ENCODE data around the gene PPP4R4. TPM values are rescaled to one million over a fixed set of nuclear protein-coding genes. Genes with fewer than 3 reads are reported as not detected.
A peak's percentile ranks its signal among the peaks of the same experiment; 100 is the strongest.

PPP4R4 gene
- total and polyA plus RNA-seq, 12 donors: 0.08 to 6.2 (median 0.55) TPM

- H3K27ac ChIP-seq: no peak overlapping the region
- no peaks in the 10 kb centered on the region for H3K27me3 ChIP-seq
- no peaks in the 10 kb centered on the region for H3K9me3 ChIP-seq (replicated peaks in 1 of 3)
- DNase-seq: no peak
- 65 to 76% (median 70%) methylated on average over 6 of the region's 6 CpGs for whole genome bisulfite sequencing, 4 donors
- intact Hi-C loops (cut with DNase I): no loop called here
- H3K36me3 ChIP-seq (replicated peaks in 1 of 2): no peaks in the 10 kb centered on the region
- no peak for TF ChIP-seq POLR2A (IDR thresholded peaks at IDR 0.05)
- no peak for TF ChIP-seq CTCF (IDR thresholded peaks at IDR 0.05)
- H3K4me1 ChIP-seq (replicated peaks in 1 of 2): peaks cover 0 to 9% of the 10 kb centered on the region in 2 donors
- no peak overlapping the region for H3K4me3 ChIP-seq
These were observed 4.0 kb upstream of the PPP4R4 start for GRCh38 chr14:94170136-94170535.

- WGBS, 4 donors: 40 to 56% (median 43%) methylated on average over 3 of the region's 3 CpGs
- Histone ChIP-seq H3K4me3 (no peak overlapping the region), H3K27me3 (peaks cover 5% of the 10 kb centered on the region), H3K27ac (no peak overlapping the region), H3K36me3 (replicated peaks in 1 of 2) (no peaks in the 10 kb centered on the region), H3K4me1 (replicated peaks in 1 of 2) (peaks cover 0 to 15% of the 10 kb centered on the region in 2 donors), H3K9me3 (replicated peaks in 1 of 3) (no peaks in the 10 kb centered on the region)
- intact Hi-C loops (cut with DNase I): no loop called here
- peak in 1 of 7 donors; percentile 51 for DNase-seq
- TF ChIP-seq CTCF (IDR thresholded peaks at IDR 0.05) (no peak), POLR2A (IDR thresholded peaks at IDR 0.05) (no peak)
These were observed 2.9 kb upstream of the PPP4R4 start for GRCh38 chr14:94171208-94171607.

GRCh38 chr14:94172545-94172944 is 1.6 kb upstream of the PPP4R4 start:
- DNase-seq: no peak
- Histone ChIP-seq H3K27me3 (peaks cover 9% of the 10 kb centered on the region), H3K4me1 (replicated peaks in 1 of 2) (peaks cover 0 to 15% of the 10 kb centered on the region in 2 donors), H3K4me3 (no peak overlapping the region), H3K36me3 (replicated peaks in 1 of 2) (no peaks in the 10 kb centered on the region), H3K9me3 (replicated peaks in 1 of 3) (no peaks in the 10 kb centered on the region), H3K27ac (no peak overlapping the region)
- 87 to 89% (median 87%) methylated on average over 5 of the region's 5 CpGs for WGBS, 4 donors
- intact Hi-C loops (cut with DNase I): no loop called here
- TF ChIP-seq CTCF (IDR thresholded peaks at IDR 0.05) (no peak), POLR2A (IDR thresholded peaks at IDR 0.05) (no peak)

GRCh38 chr14:94173471-94173884 is 644 bp upstream of the PPP4R4 start:
- WGBS, 4 donors: 0 to 3% (median 2%) methylated on average over 16 to 20 of the region's 20 CpGs
- intact Hi-C loops (cut with DNase I): no loop called here
- peaks cover 0 to 15% of the 10 kb centered on the region in 2 donors for H3K4me1 ChIP-seq (replicated peaks in 1 of 2)
- no peaks in the 10 kb centered on the region for H3K9me3 ChIP-seq (replicated peaks in 1 of 3)
- H3K36me3 ChIP-seq (replicated peaks in 1 of 2): no peaks in the 10 kb centered on the region
- no peak for TF ChIP-seq CTCF (IDR thresholded peaks at IDR 0.05)
- TF ChIP-seq POLR2A (IDR thresholded peaks at IDR 0.05): no peak
- peaks cover 9% of the 10 kb centered on the region for H3K27me3 ChIP-seq
- peak overlapping the region in 3 of 4 donors; percentile 30 to 61 (median 39) for H3K4me3 ChIP-seq
- peak overlapping the region in 2 of 5 donors; percentile 32 to 76 for H3K27ac ChIP-seq
- DNase-seq: peak in 2 of 7 donors; percentile 24 to 39
